GM18498 (cell line): ENCODE results near the gene PBX2.
"Not testable (repeated sequence)": the region's sequence is repeated elsewhere in the genome, so short reads cannot be mapped to it uniquely, and the experiment has no call there.

ENCODE experiments used
- ATAC-seq: cut with Tn5 transposase; IDR thresholded peaks from one replicate; pipeline ENCODE4 v1.9.1; 2021; ENCODE audit warnings: mild to moderate bottlenecking, moderate library complexity; ENCODE audit not compliant: unreplicated experiment

PBX2 gene

GRCh38 chr6:32203426-32204267, 13.6 kb upstream of the PBX2 start:
- ATAC-seq, result no peak

- ATAC-seq, result no peak
Measured at GRCh38 chr6:32202186-32202585, 12.2 kb upstream of the PBX2 start.

GRCh38 chr6:32200711-32201475, 10.9 kb upstream of the PBX2 start:
- ATAC-seq, result no peak

- no peak for ATAC-seq
Measured at GRCh38 chr6:32198866-32199265, 8.9 kb upstream of the PBX2 start.

- no peak for ATAC-seq
Measured at GRCh38 chr6:32198345-32198696, 8.3 kb upstream of the PBX2 start.

- ATAC-seq, result no peak
Measured at GRCh38 chr6:32196682-32197616, 6.9 kb upstream of the PBX2 start.

GRCh38 chr6:32195902-32196681, 6.1 kb upstream of the PBX2 start:
- ATAC-seq, result peak; percentile 87

GRCh38 chr6:32195652-32195901, 5.6 kb upstream of the PBX2 start:
- ATAC-seq, result peak; percentile 80

GRCh38 chr6:32194825-32195651, 5.0 kb upstream of the PBX2 start:
- no peak for ATAC-seq

- ATAC-seq, result no peak
Measured at GRCh38 chr6:32194388-32194787, 4.4 kb upstream of the PBX2 start.

- not testable (repeated sequence) for ATAC-seq
Measured at GRCh38 chr6:32193096-32193495, 3.1 kb upstream of the PBX2 start.

GRCh38 chr6:32192608-32193039, 2.6 kb upstream of the PBX2 start, which contains the start of gene GPSM3:
Gene GPSM3, minus strand, starts transcription at chr6:32192643. Its CDS starts 130 bp downstream, at chr6:32192513.
- no peak for ATAC-seq

- ATAC-seq, result no peak
Measured at GRCh38 chr6:32191696-32192607, 1.9 kb upstream of the PBX2 start.

GRCh38 chr6:32190911-32191677, 1.1 kb upstream of the PBX2 start:
- no peak for ATAC-seq

- ATAC-seq, result no peak
Measured at GRCh38 chr6:32189742-32190053, 304 bp downstream of the PBX2 start.

GRCh38 chr6:32189069-32189741, 797 bp downstream of the PBX2 start:
- no peak for ATAC-seq

GRCh38 chr6:32188381-32189068, 1.5 kb downstream of the PBX2 start:
- ATAC-seq, result no peak
